ENCODE results near the gene H19.

DNA sequence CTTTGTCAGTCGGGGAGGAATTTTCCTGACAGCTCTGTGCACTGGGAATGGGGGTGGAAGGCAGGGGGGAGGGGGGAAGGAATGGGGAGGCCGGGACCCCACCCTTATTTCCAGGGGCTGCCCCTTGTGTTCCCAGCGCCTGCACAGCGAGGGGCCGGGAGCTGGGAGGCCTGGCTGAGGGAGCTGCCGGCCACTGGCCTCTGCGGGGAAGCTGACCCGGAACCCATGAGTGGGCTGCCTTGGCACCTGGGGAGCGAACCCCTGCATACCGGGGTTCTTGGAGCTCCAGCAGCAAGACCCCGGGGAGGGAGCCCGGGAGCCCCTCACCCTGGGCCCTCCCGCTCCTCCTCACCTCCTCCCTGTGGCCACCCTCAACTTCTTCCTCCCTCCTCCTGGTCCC, 3.5 kb downstream of the H19 start:
- TF ChIP-seq, protein P1, sequence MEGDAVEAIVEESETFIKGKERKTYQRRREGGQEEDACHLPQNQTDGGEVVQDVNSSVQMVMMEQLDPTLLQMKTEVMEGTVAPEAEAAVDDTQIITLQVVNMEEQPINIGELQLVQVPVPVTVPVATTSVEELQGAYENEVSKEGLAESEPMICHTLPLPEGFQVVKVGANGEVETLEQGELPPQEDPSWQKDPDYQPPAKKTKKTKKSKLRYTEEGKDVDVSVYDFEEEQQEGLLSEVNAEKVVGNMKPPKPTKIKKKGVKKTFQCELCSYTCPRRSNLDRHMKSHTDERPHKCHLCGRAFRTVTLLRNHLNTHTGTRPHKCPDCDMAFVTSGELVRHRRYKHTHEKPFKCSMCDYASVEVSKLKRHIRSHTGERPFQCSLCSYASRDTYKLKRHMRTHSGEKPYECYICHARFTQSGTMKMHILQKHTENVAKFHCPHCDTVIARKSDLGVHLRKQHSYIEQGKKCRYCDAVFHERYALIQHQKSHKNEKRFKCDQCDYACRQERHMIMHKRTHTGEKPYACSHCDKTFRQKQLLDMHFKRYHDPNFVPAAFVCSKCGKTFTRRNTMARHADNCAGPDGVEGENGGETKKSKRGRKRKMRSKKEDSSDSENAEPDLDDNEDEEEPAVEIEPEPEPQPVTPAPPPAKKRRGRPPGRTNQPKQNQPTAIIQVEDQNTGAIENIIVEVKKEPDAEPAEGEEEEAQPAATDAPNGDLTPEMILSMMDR (IDR thresholded peaks at IDR 0.05): no peak
- TF ChIP-seq POLR2A (IDR thresholded peaks at IDR 0.05) (no peak), EP300 (IDR thresholded peaks at IDR 0.05) (no peak)

Data from ovary (tissue), 3 donors.